Raji (cell line): ENCODE results near the gene CEP78.

ENCODE experiments used
- POLR2A ChIP-seq: IDR thresholded peaks from 2 replicates; pipeline ENCODE4 v1.6.1; 2011; ENCODE audit warnings: low read depth, low read length, control low read depth; ENCODE audit not compliant: insufficient read depth

CEP78 gene

DNA sequence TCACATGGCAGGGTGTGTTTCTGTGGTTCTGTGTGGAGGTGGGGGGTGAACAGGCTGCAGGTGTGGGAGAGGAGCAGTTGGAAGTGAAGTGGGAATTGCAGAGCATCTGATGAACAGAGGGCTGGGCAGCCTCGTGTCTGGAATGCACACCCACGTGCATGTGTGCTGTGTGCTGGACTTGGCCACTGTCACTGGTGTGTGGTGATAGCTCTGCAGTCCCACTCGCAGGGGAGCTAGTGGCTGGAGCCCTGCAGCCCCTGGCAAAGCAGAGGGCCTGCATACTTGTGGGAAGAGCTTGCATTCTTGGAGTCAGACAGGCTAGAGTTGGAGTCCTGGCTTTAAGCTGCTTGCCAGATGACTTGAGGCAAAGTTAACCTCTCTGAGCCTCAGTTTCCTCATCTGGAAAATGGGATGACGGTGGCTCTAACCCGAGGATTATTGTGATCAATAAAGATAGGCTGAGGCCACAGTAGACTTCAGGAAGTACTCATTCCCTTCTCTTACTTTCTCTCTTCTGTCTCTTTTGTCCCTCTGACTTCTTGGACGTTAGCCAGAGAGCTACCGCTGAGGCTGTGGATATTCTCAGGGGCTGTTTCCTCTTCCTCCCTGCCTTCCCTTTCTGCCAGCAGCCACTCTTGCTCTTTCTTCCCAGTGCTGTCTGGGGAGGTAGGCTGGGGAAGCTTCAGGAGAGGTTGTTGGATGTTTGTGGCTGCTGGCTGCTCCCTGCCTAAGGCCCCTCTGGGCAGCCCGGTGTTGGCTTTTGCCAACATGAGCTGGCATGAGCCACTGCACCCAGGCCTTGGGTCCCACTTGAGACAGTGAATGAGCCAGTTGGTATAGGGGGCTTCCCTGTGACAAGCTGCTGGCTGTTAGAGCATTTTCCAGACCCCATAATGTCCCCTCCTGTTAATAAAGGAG, 79.3 kb downstream of the CEP78 start:
- TF ChIP-seq POLR2A, result no peak

- TF ChIP-seq POLR2A, result no peak
These were observed 80.5 kb downstream of the CEP78 start for GRCh38 chr9:78316166-78316892.

DNA sequence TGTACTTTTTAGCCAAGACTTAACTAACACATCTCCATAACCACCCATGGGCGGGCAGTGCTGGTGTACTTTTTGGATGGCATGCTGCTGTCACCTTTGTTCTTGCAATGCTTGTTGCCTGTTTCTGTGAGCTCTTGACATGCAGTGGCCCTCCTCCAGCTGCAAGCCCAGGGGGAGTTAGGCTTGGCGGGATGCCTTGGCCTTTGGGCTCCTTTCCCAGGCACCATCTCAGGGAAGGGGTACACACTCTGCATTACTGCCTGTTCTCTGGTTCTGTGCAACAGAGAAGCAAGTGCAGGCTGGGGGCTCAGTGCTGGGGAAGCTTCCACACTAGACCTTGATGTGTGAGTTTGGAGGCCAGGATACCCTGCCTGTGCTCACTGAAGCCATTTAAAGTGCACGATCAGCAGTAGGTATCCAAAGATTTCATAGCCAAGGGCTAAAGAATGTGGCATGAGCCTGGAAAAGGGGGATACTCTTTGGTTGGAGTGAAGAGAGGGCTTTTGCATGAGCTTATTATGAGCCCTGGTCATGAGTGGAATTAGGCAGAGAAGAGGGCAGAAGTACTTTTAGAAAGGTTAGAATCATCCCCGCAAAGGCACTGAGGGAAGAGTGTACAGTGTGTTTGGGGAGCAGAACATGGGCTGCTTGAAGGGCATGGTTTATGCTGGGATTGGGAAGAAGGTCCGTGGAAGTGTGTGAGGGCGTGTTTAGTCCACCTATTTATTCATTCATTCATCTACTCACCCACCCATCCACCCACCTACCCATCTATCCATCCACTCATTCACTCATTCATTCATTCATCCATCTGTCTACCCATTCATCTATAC, 83.5 kb downstream of the CEP78 start:
- TF ChIP-seq POLR2A, result no peak

- no peak for TF ChIP-seq POLR2A
These were observed 84.3 kb downstream of the CEP78 start for GRCh38 chr9:78320030-78320693.

DNA sequence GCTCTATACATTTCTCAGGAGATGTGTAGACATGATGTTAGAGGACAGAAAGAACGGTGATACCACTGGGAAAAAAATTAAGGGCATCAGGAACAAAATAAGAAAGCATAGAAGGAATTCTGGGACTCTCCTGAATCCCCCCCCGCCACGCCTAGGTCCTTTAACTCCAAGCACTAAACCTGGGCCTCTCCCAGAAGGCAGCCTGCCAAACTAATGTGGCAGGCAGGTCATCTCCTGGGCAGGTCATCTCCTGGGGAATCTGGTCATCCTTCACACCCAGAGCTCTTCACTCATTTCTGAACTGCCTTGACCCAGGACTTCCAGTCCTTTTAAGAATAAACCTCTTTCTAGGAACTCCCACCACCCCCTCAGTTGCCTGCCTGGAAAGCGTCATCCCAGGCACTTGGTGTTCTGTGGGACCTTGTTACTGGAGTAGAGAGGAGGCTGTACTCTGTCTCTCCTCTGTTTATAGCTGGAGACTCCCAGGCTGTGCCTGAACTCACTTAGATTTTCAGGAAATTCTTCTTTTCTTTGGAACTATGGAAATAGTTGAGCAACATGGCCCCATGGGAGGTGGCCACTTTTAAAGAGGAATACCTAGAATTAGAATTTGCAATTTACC, 85.1 kb downstream of the CEP78 start:
- TF ChIP-seq POLR2A, result no peak

DNA sequence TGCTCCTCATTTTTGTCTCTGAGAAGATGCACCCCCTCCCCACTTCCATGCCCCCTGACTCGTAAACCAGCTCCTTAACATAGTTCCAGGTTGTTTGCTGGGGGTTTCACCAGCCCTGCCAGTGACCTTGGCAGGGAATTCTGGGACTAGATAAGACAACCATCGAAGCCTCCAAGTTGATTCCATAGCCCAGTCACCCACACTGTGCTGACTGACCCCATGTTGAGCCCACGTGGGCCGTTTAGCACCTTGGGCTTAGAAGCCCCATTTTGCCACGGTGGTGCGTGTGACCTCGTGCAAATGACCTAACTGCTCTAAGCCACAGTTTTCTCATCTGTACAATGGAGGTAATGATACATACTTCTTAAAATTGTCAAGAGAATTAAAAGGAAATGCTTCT, 85.6 kb downstream of the CEP78 start:
- no peak for TF ChIP-seq POLR2A

DNA sequence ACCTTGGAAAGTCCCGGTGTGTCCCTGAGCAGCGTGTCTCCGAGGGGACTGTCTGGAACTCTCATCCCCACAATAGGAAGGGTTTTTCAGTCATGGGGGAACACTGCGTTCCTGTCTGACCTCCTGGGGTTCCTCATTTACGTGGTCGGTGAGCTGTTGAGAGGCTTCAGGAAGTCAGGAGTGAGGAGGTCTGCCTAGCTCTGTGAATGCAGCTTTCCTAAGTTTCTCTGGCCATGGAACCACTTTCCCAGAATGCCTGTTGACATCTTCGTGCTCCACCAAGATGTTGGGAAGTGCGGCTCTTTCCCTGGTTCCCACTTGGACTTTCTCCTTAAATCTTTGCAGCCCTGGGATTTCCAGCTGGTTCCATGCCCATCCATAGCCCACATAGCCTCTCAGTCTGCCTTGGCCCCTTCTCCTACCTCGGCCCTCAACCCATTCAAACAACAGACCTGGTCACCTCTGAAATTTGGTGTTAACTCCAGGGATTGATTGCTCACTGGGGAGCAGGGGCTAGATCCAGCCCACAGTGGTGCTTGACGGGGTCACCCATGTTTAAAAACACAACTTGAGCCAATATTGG, 88.3 kb downstream of the CEP78 start:
- TF ChIP-seq POLR2A, result no peak

DNA sequence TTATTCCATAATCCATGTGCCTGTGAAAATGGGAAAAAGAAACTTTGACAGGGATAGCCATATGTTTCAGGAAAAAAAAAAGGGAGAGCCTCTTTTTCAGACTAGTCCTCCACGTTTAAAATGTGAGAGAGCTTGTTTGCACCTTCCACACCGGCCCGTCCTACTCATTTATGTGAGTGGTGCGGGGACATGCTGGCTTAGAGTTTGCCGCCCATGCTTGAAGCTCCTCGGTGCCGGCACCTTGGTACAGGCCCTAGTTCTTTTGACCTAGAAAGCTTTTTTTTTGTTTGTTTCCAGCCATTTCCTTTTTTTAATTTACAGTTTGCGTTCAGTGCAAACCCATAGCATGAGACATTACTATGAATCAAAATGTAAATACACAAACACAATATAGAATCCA, 88.8 kb downstream of the CEP78 start:
- TF ChIP-seq POLR2A, result no peak

GRCh38 chr9:78325343-78325742, 89.5 kb downstream of the CEP78 start:
- no peak for TF ChIP-seq POLR2A

DNA sequence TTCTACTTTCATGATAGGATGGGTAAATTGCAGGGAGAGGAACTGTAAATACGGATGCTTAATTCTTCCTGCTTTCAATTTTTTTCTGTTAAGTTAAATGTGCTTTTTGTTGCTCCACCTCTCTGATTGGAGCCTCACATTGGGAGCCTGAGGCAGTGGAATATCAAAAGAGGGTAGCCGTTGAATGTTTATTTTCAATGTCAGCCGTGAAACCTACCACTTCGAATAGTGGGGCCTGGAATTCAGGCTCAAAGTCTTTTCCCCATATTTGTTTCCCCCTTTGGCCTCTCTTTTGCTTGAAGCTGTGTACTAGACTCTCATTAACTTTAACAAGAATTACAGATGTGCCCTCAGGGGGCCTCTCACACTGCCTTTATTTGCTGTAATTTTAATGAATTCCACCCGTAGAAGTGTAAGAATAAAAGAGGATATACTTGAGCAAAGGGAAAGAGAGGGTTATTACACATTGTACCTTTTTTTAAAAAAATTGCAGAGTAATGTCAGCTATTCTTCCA, 90.0 kb downstream of the CEP78 start:
- TF ChIP-seq POLR2A, result no peak

GRCh38 chr9:78326564-78326963, 90.7 kb downstream of the CEP78 start:
- TF ChIP-seq POLR2A, result no peak
